A549 (cell line): ENCODE measurements around the gene RXFP1.

Experiments used
- CTCF ChIP-seq: fragments of >200 bp; sonication (Bioruptor Twin); formaldehyde crosslinking; IDR thresholded peaks from 3 replicates; pipeline ENCODE4 v1.5.1; 2016
- POLR2A ChIP-seq: IDR thresholded peaks from 2 replicates; pipeline ENCODE4 v1.6.1; 2012; ENCODE audit warnings: mild to moderate bottlenecking, low read length
- USF2 ChIP-seq: fragments of 450-650 bp; IDR thresholded peaks from 2 replicates; pipeline ENCODE4 v1.6.1; 2014; ENCODE audit warnings: antibody characterized with exemption

DNA sequence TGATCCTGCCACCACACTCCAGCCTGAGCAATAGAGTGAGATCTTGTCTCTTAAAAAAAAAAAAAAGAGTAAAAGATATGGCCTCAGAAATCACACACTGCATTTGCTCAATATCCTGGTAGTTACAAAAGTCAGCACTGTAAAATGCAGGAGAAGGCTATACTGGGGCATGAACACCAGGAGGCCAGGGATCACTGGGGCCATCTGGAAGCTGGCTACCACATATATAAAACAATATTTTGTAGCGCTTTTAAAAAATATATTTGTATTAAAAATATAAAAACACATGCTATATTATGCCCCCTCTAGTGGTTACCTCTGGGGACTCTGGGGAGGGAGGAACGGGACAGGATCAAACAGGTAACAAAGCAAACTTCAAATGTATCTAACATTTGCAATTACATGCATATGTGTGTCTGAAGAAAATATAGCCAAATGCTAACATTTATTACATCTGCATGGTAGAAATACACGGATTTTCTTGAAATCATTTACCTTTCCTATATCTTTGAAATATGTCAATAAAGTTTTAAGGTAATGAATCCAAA lies 146.0 kb downstream of the RXFP1 start:
- TF ChIP-seq CTCF (peak; percentile 49), POLR2A (no peak), USF2 (no peak)
